ENCODE data around the gene UBE2G1. TPM values are rescaled to one million over a fixed set of nuclear protein-coding genes. Genes with fewer than 3 reads are reported as not detected.

Gene UBE2G1
- total and polyA plus RNA-seq, 2 of the 13 experiments (the other 11 are each of a cell fraction or from before 2014, with no cell fraction given), result 27.9 to 42.6 TPM

DNA sequence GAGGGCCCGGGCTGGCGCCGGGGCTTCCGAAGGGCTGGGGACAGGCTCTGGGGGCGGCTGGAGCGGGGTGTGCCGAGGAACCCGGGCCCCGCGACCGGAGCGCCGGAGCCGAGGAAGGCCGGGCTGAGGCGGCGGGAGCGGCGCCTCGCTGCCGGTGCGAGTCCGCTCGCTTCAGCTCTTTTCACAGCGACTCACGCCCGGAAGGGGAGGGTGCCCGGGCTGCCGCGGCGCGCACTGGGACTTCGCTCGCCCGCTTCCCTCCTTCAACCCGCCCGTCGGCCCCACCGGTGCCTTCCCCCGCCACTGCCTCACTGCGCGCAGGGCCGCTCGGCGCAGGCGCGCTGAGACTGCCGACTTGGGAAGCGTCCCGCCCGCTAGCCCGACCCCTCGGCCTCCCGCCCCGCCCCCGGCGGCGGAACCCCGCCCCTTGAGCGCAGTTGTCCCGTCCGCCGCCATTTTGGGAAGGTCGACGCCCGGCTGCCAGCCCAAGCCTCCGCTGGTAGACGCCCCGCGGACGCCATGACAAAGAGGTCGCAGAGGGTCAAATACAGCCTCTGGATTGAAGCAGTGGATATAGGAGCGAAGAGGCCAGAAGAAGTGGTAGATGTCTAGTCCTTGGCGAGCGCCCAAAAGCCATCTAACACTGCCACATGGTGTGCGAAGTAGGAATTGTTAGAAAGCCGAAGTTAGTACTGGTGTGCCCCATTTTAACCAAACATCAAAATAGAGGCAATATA is at the start of gene UBE2G1 (continued):
- TF ChIP-seq CEBPZ (IDR thresholded peaks at IDR 0.05; ENCODE audit: low read length) (no peak), ZNF143 (CRISPR knock-in tag; IDR thresholded peaks at IDR 0.05) (peak; percentile 73), GABPA (IDR thresholded peaks at IDR 0.05; ENCODE audit: low read depth, low read length) (peak; percentile 53), GABPA (CRISPR knock-in tag; IDR thresholded peaks at IDR 0.05; ENCODE audit: low read depth) (peak; percentile 74), ZNF609 (CRISPR knock-in tag; IDR thresholded peaks at IDR 0.05; ENCODE audit: borderline replicate concordance) (peak; percentile 41; the same call in 1 of the 2 replicates), ZNF788 (CRISPR knock-in tag; IDR thresholded peaks at IDR 0.05; ENCODE audit: borderline replicate concordance) (peak; percentile 79; the same call in 1 of the 2 replicates), ZNF264 (CRISPR knock-in tag; IDR thresholded peaks at IDR 0.05) (0 out of 2 replicates have a peak, but pooled peaks have one; percentile 32), SAFB2 (CRISPR knock-in tag; IDR thresholded peaks at IDR 0.05; ENCODE audit: borderline replicate concordance, low read depth) (0 out of 2 replicates have a peak, but pooled peaks have one; percentile 58), TFDP2 (CRISPR knock-in tag; IDR thresholded peaks at IDR 0.05) (peak; percentile 59; the same call in 1 of the 2 replicates), PHF20 (CRISPR knock-in tag; IDR thresholded peaks at IDR 0.05) (peak; percentile 56), ZNF619 (CRISPR knock-in tag; IDR thresholded peaks at IDR 0.05) (no peak), TGIF2 (CRISPR knock-in tag; IDR thresholded peaks at IDR 0.05) (0 out of 2 replicates have a peak, but pooled peaks have one; percentile 6), CCDC6 (CRISPR knock-in tag; IDR thresholded peaks at IDR 0.05) (peak; percentile 87), ZNF749 (CRISPR knock-in tag; IDR thresholded peaks at IDR 0.05; ENCODE audit: borderline replicate concordance) (0 out of 2 replicates have a peak, but pooled peaks have one; percentile 48), HNRNPK (IDR thresholded peaks at IDR 0.05; ENCODE audit: low read depth, low read length, poor library complexity, severe bottlenecking) (peak; percentile 41), YEATS4 (CRISPR knock-in tag; IDR thresholded peaks at IDR 0.05; ENCODE audit: borderline replicate concordance) (peak; percentile 19; the same call in 1 of the 2 replicates), ZNF580 (CRISPR knock-in tag; IDR thresholded peaks at IDR 0.05; ENCODE audit: borderline replicate concordance, low read depth) (peak; percentile 70; the same call in 1 of the 2 replicates)
- TF ChIP-seq, protein P1, sequence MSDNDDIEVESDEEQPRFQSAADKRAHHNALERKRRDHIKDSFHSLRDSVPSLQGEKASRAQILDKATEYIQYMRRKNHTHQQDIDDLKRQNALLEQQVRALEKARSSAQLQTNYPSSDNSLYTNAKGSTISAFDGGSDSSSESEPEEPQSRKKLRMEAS (IDR thresholded peaks at IDR 0.05), result peak; percentile 51

Data from HepG2 (cell line).